Measurements from ENCODE around the gene LRRC14B.
"Not testable (repeated sequence)": the region's sequence is repeated elsewhere in the genome, so short reads cannot be mapped to it uniquely, and the experiment has no call there.

Gene LRRC14B

GRCh38 chr5:194102-194501, 2.8 kb downstream of the LRRC14B start:
- DNase-seq: no peak

GRCh38 chr5:194603-195209, 3.4 kb downstream of the LRRC14B start:
- no peak for DNase-seq

- DNase-seq: no peak
Measured at GRCh38 chr5:195401-196160, 4.3 kb downstream of the LRRC14B start.

DNA sequence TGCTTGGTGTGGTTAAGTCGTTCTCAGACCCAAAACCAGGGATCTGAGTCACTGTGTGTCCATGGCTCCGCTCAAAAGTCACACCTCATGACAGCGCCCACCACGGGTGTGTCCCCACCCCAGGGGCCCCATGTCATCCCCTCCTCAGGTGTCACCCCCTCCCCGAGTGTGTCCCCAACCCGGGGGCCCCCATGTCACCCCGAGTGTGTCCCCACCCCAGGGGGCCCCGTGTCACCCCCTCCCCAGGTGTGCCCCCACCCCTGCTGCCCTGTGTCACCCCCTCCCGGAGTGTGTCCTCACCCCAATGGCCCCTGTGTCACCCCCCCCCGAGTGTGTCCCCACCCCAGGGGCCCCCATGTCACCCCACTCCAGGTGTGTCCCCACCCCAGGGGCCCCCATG, 5.1 kb downstream of the LRRC14B start:
- DNase-seq: no peak

DNA sequence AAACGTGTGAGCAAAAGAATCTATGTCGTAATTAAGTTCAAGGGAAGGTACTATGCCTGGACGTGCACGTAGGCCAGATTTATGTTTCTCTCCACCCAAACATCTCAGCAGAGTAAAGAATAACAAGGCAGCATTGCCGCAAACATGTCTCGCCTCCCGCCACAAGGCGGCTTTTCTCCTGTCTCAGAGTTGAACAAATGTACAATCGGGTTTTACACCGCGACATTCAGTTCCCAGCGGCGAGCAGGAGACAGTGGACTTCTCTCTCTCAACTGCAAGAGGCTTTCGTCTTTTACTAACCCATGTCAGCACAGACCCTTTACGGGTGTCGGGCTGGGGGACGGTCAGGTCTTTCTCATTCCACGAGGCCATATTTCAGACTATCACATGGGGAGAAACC, 5.7 kb downstream of the LRRC14B start:
- not testable (repeated sequence) for DNase-seq

DNA sequence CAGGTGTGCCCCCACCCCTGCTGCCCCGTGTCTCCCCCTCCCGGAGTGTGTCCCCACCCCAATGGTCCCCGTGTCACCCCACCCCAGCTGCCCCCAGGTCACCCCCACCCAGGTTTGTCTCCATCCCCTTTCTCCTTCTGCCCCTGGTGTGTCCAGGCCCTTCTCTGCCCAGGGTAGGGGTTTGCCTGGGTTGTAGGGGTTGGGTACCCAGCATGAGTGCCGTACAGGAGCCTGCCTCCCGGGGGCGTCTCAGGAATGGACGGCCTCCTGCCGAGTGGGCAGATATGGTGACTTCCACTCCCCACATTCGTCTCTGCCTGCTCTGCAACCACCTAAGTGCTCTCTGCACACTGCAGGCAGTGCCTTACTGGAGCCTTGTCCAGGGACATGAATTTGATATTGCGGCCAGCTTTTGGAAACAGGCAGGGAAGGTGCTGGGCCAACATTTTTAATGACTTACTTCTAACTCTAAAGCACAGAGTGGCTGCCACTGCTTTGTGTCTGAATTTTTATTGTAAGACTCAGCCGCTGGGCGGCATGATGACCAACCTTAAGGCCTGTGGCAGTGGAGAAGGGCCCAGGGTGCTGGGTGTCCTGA, 6.7 kb downstream of the LRRC14B start:
- DNase-seq: no peak

DNA sequence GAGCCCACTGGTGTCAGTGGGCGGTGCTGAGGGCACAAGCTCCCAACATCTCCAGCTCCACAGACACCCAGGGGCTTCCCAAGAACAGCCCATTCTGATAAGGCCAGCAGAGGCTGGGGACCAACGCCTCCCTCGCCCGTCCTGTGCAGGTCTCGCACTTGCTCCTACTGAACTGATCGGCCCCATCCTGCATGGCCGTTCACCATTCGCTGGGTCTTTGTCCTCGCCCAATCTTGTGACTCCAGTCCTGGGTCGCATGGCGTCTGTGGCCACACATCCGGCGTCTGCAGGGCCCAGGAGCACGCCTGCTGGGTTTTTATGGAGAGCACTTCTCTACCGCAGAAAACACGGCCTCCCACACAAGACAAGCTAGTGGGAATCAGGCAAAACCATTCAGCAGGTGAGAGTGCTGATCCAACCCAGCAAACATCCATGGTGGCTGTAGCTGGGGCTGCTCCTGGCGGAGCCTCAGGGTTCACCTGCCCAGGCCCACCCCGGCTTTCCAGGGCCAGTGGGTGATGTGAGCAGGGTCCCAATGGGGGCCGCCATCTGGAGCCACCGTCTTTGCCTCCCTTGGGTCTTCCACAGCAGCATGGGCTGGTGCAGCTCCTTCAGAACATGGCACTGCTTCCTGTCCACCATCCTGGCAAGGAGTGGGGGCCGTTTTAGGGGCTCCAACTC, 7.4 kb downstream of the LRRC14B start:
- DNase-seq: no peak

DNA sequence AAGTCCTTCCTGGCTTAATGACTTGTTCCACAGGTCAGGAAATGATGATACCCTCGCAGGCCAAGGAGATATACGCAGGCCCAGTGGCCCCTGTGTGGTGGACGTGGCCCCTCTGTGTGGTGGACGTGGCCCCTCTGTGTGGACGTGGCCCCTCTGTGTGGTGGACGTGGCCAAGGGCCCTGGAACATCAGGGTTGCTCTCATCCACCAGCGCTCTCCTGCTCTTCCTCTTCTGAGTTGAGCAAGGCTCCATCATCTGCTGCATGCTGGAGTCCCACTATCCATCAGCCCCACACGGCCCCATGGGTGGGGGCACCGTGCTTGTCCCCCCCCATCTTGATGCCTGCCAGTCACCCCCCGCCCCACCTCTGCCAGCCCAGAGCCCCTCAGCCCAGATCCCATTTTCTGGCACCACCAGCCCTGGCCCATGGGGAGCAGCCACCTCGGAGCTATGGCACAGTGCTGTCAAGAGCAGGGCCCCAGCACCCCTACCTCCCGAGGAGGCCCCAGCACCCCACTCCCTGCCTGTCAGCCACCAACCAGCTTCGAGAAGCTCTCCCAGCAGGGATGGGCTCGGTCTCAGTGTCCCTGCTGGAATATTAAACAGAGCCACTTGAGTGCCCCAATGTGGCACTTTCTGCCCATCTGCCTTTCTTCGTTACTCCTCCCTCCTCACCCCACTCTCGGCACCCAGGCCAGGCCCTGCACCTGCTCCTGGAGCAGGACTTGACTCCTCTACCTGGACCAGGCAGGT, 8.1 kb downstream of the LRRC14B start:
- DNase-seq: no peak

- no peak for DNase-seq
Measured at GRCh38 chr5:199950-200645, 8.8 kb downstream of the LRRC14B start.

DNA sequence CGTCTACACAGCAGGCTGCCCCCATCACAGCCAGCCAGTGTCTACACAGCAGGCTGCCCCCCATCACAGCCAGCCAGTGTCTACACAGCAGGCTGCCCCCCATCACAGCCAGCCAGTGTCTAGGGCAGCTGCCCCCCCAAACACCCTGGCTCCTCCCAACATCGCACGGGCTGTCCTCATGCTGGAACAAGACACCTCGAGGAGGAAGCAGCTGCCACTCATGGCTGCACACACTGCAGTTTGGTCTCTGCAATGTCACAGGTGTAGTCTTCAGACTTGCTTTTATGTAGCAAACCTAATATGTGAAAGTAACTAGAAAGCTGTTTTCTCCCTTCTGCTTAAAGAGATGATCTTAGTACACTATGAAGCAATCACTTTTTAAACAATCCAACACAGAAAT, 9.7 kb downstream of the LRRC14B start:
- no peak for DNase-seq

GRCh38 chr5:201672-202071, 10.4 kb downstream of the LRRC14B start:
- no peak for DNase-seq

- DNase-seq: no peak
Measured at GRCh38 chr5:203246-203930, 12.1 kb downstream of the LRRC14B start.

GRCh38 chr5:204001-204400, 12.7 kb downstream of the LRRC14B start:
- no peak for DNase-seq

DNA sequence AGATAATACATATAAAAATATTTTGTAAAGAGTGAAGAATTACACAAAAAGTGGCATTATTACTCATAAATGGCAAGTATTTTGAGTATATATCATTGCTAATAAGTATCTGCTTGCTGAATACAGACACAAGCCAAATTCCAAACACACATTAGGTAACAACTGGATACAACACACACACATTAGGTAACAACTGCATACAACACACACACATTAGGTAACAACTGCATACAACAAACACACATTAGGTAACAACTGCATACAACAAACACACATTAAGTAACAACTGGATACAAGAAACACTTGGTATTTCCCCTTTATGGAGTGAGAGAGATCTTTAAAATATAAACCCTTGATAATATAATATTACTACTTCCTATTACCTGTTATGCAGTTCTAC, 13.2 kb downstream of the LRRC14B start:
- no peak for DNase-seq

DNA sequence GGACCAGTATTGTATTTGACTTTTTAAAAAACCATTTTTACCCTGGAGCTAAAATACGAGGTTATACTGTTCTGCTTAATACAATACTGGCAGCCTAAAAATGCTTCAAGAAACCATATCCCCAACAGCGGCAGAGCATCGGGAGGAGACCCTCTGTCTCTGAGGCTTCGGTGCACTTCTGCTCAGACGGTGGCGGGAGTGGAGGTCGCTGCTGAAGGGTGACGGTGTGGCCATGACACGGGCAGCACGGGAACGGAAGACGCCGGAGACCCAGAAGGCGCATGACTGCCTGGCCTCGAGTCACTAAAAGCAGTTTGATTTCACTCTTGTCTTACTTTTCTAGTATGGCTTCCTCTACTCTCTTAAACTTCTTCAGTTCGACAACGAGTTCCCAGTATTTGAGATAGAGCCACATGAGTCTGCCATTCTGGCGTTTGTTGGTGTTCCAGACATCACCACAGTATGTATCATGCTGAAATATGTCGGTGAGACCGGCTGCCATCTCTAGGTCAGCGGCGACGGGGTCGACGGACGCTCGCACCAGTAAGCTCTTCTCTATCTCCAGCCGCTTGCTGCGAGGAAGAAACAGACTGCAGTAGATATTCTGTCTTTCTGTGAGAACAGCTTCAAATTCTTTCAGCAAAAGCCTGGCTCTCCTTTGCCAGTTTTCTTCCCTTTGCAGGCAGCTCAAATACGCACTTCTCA, 13.8 kb downstream of the LRRC14B start:
- no peak for DNase-seq

DNA sequence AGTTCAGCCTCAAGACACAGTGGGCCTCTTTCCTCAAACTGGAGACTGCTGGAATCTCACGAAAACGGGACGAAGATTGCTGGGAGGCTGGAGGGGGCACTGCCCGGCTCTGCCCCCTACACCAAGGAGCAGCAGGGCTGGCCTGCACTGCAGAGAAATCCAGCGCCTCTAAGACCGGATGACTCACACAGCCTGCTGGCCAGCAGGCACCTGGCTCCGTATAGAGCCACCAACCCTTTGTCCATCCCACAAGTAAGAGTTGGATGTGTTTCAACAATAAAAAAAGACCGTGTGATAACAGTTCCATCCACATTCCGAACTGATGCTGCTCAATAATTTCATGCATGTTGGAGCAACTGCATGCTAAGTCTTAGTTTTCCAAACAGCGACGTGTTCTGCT, 15.1 kb downstream of the LRRC14B start:
- DNase-seq: no peak

DNA sequence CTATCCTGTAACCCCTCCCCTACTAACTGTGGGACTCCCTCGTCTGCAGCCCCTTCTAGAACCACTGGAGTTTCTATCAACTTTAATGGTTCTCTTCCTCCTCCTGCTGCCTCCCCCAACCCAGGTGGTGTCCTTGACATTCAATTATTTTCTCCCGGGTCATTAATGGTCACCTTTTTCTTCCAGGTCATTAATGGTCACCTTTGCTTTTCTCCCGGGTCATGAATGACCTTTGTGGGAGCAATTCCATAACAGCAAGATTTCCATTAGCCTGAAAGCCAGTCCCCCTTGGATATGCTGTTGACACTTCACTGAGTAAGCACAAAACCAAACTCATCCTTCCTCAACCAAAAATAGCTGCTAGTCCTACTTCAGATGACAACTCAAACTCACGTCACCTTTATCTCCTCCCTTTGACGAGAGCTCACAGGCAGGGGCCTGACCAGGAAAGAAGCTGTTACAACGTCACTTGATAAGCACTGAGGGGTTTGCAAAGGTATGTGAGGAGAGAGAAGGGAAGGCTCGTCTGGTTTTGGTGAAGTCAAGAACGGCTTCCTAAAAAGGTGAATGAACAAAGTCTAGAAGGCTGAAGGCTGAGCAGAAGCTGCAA, 15.7 kb downstream of the LRRC14B start:
- no peak for DNase-seq

DNA sequence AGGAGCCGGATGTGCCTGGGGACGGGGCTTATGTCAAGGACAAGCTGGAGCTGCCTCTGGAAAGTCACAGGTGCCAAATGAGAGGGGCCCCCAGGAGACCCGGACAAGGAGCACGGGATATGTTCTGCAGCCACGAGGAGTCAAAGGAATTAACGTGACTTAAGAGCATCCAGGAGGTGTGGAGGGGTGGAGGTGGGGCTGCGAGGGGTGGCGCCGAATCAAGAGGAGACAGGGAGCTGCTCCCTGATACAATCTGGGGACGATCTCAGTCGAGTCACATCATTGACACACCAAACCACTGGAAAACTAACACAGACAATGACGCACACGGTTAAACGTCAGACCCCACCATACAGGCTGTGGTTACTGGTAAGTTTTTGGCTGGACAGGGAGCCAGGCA, 16.3 kb downstream of the LRRC14B start:
- DNase-seq: no peak

DNA sequence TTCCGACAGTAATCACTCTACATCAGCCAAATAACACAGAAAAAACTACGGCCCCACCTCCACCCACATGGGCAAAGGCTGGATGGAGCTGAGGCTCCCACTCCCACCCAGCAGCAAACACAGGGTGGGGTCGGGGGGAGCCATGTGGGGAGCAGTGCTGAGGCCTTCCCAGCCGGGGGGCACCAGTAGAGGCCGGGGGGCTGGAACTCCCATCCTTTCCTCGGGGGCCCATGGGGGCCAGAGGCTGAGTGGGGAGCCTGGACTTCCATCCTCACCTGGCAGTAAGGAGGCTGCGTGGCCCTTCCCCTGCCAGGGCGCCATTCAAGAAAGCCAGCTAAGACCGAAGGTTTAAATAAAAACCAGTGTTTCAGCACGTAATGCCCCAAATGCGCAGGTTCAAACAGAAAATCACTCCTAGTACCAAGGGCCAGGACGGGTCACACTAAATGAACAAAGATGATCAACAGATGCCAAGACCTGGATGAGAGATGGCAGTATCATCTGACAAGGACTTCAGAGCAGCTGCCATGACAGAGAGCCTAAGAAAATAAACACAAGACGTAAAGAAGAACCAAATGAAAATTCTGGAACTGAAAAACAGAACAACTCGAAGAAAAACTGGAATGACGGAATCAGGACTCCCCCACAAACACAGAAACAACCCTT, 17.3 kb downstream of the LRRC14B start:
- no peak for DNase-seq

- peak; percentile 36 for DNase-seq
Measured at GRCh38 chr5:213803-214395, 22.6 kb downstream of the LRRC14B start.
